Measurements from ENCODE around the gene DPYD.

The DPYD gene

DNA sequence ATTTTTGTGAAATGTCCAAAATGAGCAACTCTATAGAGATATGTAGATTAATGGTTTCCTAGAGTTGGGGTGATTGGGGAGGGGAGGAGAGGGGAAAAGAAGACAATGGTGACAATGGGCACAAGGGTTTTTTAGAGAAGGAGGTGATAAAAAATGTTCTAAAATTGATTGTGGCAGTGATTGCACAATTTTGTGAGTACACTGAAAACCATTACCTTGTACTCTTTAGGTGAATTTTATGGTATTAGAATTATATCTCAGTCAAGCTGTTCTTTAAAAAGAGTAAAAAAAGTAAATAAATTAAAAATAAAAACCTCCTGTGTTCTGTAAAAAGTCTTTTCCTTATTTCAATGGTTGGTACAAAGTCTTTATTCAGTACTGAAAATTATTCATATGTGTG is 869.0 kb downstream of the DPYD start:
- TF ChIP-seq EZH2phosphoT487 (IDR thresholded peaks at IDR 0.05; ENCODE audit: low read length) (no peak), EZH2 (optimal IDR thresholded peaks at IDR 0.05; ENCODE audit: low read depth, low read length) (no peak), CTCF (IDR thresholded peaks at IDR 0.05; ENCODE audit: low read length) (no peak)
- Histone ChIP-seq H2AFZ (ENCODE audit: low read length) (no peak overlapping the region), H3K36me3 (replicated peaks; ENCODE audit: insufficient read depth, low read length) (no peaks in the 10 kb centered on the region), H4K20me1 (ENCODE audit: insufficient read depth, low read length) (no peaks in the 10 kb centered on the region), H3K9me3 (replicated peaks; ENCODE audit: insufficient read depth, low read length) (no peaks in the 10 kb centered on the region), H3K4me3 (ENCODE audit: low read length) (no peak overlapping the region), H3K9ac (ENCODE audit: low read length) (no peak overlapping the region), H3F3A (ENCODE audit: insufficient read depth, low read length) (no peaks in the 10 kb centered on the region), H3K4me1 (ENCODE audit: low read length) (no peaks in the 10 kb centered on the region), H3K4me2 (ENCODE audit: low read depth, low read length) (no peak overlapping the region), H3K27ac (ENCODE audit: low read length) (no peak overlapping the region), H3K79me2 (ENCODE audit: low read length) (no peaks in the 10 kb centered on the region), H3K27me3 (replicated peaks; ENCODE audit: insufficient read depth, low read length) (no peaks in the 10 kb centered on the region), H3K9me2 (replicated peaks; ENCODE audit: insufficient read depth, low read length) (no peaks in the 10 kb centered on the region)
- DNase-seq: no peak

DNA sequence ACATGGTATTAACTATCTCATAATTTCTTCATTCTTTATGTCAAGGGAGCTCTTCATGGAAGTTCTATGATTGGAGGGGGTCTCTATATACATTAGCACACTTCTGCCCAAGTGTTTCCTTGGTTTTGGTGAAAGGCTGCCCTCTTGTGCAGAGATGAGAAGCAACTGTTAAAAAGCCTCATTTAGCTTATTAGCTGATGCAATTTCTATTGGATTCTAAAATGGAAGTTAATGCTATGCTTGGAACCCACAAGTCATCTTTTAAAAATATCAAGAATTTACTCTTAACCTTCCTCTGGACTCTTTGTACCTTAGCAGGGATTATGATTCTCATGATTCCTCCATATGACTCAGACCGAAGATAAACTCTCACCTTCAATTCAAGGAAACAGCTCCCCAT is 870.3 kb downstream of the DPYD start:
- H3K9me3 ChIP-seq (replicated peaks; ENCODE audit: insufficient read depth, low read length): no peaks in the 10 kb centered on the region
- no peak overlapping the region for H3K4me3 ChIP-seq (ENCODE audit: low read length)
- H3K79me2 ChIP-seq (ENCODE audit: low read length): no peaks in the 10 kb centered on the region
- DNase-seq: no peak
- H3F3A ChIP-seq (ENCODE audit: insufficient read depth, low read length): no peaks in the 10 kb centered on the region
- H4K20me1 ChIP-seq (ENCODE audit: insufficient read depth, low read length): no peaks in the 10 kb centered on the region
- H3K9ac ChIP-seq (ENCODE audit: low read length): no peak overlapping the region
- H3K4me2 ChIP-seq (ENCODE audit: low read depth, low read length): no peak overlapping the region
- H3K4me1 ChIP-seq (ENCODE audit: low read length): no peaks in the 10 kb centered on the region
- H2AFZ ChIP-seq (ENCODE audit: low read length): no peak overlapping the region
- TF ChIP-seq EZH2phosphoT487 (IDR thresholded peaks at IDR 0.05; ENCODE audit: low read length) (no peak), CTCF (IDR thresholded peaks at IDR 0.05; ENCODE audit: low read length) (peak; percentile 19), EZH2 (optimal IDR thresholded peaks at IDR 0.05; ENCODE audit: low read depth, low read length) (no peak)
- H3K36me3 ChIP-seq (replicated peaks; ENCODE audit: insufficient read depth, low read length): no peaks in the 10 kb centered on the region
- H3K9me2 ChIP-seq (replicated peaks; ENCODE audit: insufficient read depth, low read length): no peaks in the 10 kb centered on the region
- H3K27ac ChIP-seq (ENCODE audit: low read length): no peak overlapping the region
- no peaks in the 10 kb centered on the region for H3K27me3 ChIP-seq (replicated peaks; ENCODE audit: insufficient read depth, low read length)

- Histone ChIP-seq H3K9me3 (replicated peaks; ENCODE audit: insufficient read depth, low read length) (no peaks in the 10 kb centered on the region), H3K4me1 (ENCODE audit: low read length) (no peaks in the 10 kb centered on the region), H2AFZ (ENCODE audit: low read length) (no peak overlapping the region), H3K27me3 (replicated peaks; ENCODE audit: insufficient read depth, low read length) (no peaks in the 10 kb centered on the region), H3K9me2 (replicated peaks; ENCODE audit: insufficient read depth, low read length) (no peaks in the 10 kb centered on the region), H3F3A (ENCODE audit: insufficient read depth, low read length) (no peaks in the 10 kb centered on the region), H3K36me3 (replicated peaks; ENCODE audit: insufficient read depth, low read length) (no peaks in the 10 kb centered on the region), H4K20me1 (ENCODE audit: insufficient read depth, low read length) (no peaks in the 10 kb centered on the region), H3K79me2 (ENCODE audit: low read length) (no peaks in the 10 kb centered on the region), H3K4me2 (ENCODE audit: low read depth, low read length) (no peak overlapping the region), H3K27ac (ENCODE audit: low read length) (no peak overlapping the region), H3K9ac (ENCODE audit: low read length) (no peak overlapping the region), H3K4me3 (ENCODE audit: low read length) (no peak overlapping the region)
- TF ChIP-seq EZH2phosphoT487 (IDR thresholded peaks at IDR 0.05; ENCODE audit: low read length) (no peak), EZH2 (optimal IDR thresholded peaks at IDR 0.05; ENCODE audit: low read depth, low read length) (no peak), CTCF (IDR thresholded peaks at IDR 0.05; ENCODE audit: low read length) (no peak)
- no peak for DNase-seq
Measured at GRCh38 chr1:97047421-97047793, 873.4 kb downstream of the DPYD start.
